Lung (tissue), 12 donors: ENCODE data around the gene HMBS. TPM values are rescaled to one million over a fixed set of nuclear protein-coding genes. Genes with fewer than 3 reads are reported as not detected.
A peak's percentile ranks its signal among the peaks of the same experiment; 100 is the strongest.

Source experiments
- ATAC-seq: fragments of 200-7000 bp; cut with Tn5 transposase; one replicate; pipeline ENCODE4 v1.9.1; 2020; ENCODE audit warnings: moderate number of reproducible peaks; ENCODE audit not compliant: insufficient read depth, low FRiP score
- DNase-seq, 3 donors: peaks; one replicate each; pipeline ENCODE4 v3.0.0-alpha.2; 2013 to 2017
- H3K27ac ChIP-seq, 2 donors: one replicate each; pipeline ENCODE4 v1.5.1; 2013; ENCODE audit warnings: mild to moderate bottlenecking in 2 of 2, moderate library complexity in 2 of 2, control low read depth in 1 of 2, inconsistent platforms in 1 of 2, low read depth in 1 of 2, low read length in 1 of 2
- H3K27me3 ChIP-seq, 3 donors: one replicate each; pipeline ENCODE4 v1.5.1; 2013; ENCODE audit warnings: low read length in 2 of 3; ENCODE audit not compliant: control insufficient read depth in 3 of 3, insufficient read depth in 3 of 3
- H3K36me3 ChIP-seq, 4 donors: one replicate each; pipeline ENCODE4 v1.5.1; 2013; ENCODE audit warnings: low read length in 4 of 4, mild to moderate bottlenecking in 1 of 4, moderate library complexity in 1 of 4; ENCODE audit not compliant: control insufficient read depth in 4 of 4, insufficient read depth in 4 of 4
- H3K4me1 ChIP-seq, 5 donors: one replicate each; pipeline ENCODE4 v1.5.1; 2013; ENCODE audit warnings: low read length in 5 of 5, mild to moderate bottlenecking in 2 of 5, moderate library complexity in 1 of 5; ENCODE audit not compliant: control insufficient read depth in 5 of 5, insufficient read depth in 5 of 5
- H3K4me3 ChIP-seq: one replicate; pipeline ENCODE4 v1.5.1; 2013; ENCODE audit warnings: mild to moderate bottlenecking, control low read depth, moderate library complexity
- H3K9ac ChIP-seq, 2 donors: one replicate each; pipeline ENCODE4 v1.5.1; 2013; ENCODE audit warnings: low read length in 2 of 2, control low read depth in 1 of 2; ENCODE audit not compliant: insufficient read depth in 1 of 2
- H3K9me3 ChIP-seq, 4 donors: one replicate each; pipeline ENCODE4 v1.5.1; 2013; ENCODE audit warnings: low read length in 3 of 4, mild to moderate bottlenecking in 1 of 4, moderate library complexity in 1 of 4; ENCODE audit not compliant: control insufficient read depth in 4 of 4, insufficient read depth in 3 of 4
- CTCF ChIP-seq: IDR thresholded peaks from 2 replicates; pipeline ENCODE4 v1.5.1; 2012; ENCODE audit warnings: mild to moderate bottlenecking; ENCODE audit errors: control extremely low read depth, extremely low read depth
- WGBS, 2 donors: extraction: QIAGEN DNeasy Blood & Tissue Kit; methylation state at CpG; one replicate each; pipeline ENCODE4 v1.1.7; 2013; 5-methylcytosine and 5-hydroxymethylcytosine counted together
- polyA plus RNA-seq, 2 donors: library from polyadenylated mRNA; stranded (reverse); fragments of 200-250 nt; gene quantifications; one replicate each; pipeline ENCODE4 v1.2.1, GENCODE V29; 2013
- total RNA-seq, 2 donors: library from RNA; depleted of rRNA in 1 of 2; stranded (reverse); fragments of >200 nt in 1 of 2; gene quantifications; one replicate each; pipeline ENCODE4 v1.2.1, GENCODE V29; 2014 to 2021
- donor health status: control.
- donor health status: control.
- donor health status: Bipolar disorder and iron deficiency.
- donor health status: healthy.
- donor health status: DM: yes; HTN: yes; CAD: no.

Gene HMBS
- total and polyA plus RNA-seq, 4 donors, result 11.7 to 33.3 (median 31.5) TPM

DNA sequence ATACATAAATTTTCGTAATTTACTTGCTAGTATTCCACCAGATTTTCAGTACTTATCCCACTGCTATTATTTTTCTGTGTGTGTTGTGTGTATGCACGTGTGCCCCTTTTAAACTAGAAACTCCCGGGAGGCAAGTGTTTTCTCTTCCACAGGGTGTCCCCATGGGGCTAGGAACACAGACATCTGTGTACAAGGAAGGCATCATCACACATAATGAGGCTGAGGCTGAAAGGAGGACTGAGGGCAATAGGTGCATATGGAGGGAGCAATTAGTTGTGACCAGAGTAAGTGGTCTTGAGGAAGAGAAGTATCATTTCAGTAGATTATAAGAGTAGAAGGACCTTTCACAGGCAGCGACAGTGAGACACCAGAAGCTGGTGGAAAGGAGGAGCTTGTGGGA, 19.1 kb downstream of the HMBS start:
- no peak for TF ChIP-seq CTCF
- no peak for DNase-seq
- peaks cover 4 to 40% (median 23%) of the 10 kb centered on the region in 5 donors for H3K4me1 ChIP-seq
- WGBS, 2 donors, result 68 to 69% methylated on average over 4 of the region's 4 CpGs
- no peak overlapping the region for H3K27ac ChIP-seq
- no peaks in the 10 kb centered on the region for H3K27me3 ChIP-seq
- no peak overlapping the region for H3K9ac ChIP-seq
- H3K9me3 ChIP-seq, result peaks cover 0 to 2% (median 0%) of the 10 kb centered on the region in 4 donors
- peaks cover 0 to 2% (median 0%) of the 10 kb centered on the region in 4 donors for H3K36me3 ChIP-seq
- ATAC-seq, result no peak
- no peak overlapping the region for H3K4me3 ChIP-seq

DNA sequence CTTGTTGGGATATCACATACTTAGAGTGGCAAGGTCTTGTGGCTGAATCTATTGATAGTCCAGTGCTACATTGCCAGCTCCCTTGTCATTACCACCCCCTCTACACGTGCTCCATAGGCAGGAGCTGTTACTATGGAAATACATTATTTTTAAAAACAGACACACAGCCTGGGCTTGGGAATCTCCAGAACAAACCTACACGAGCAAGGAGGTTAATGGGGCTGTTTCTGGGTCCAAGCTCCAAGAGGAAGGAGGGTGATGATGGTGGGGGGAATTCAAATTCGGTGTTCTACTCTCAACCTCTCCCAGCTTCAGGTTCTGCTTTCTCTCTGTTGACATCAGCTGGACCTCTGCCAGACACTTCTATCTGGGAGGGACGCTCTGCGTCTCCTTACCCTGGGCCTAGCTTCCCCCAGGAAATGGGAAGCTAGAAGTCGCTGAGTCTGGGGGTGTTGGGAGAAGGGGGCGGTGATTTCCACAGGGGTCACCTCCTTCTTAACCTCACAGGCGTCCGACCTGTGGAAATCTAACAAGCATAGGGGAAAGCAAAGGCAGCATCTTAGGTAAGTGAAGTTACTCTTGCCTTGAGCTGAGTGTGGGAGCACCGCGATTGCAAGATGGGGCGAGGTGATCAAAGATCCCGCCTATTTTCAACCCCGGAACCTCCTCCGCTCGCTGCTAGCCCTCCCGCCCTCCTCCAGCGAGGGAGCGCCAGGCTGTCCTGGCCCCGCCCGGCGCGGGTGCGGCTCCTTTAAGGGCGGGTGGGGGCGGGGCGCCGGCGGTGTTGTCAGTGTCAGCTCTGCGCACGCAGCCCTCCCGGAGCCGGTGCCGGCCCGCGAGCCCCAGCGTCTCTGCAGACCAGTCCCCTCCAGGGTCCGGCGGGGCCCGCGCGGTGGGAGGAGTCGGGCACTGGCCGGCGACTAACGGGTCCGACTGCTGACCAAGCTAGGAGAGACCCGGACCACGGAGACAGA, 22.2 kb downstream of the HMBS start, which contains the start of gene C2CD2L:
TSS of gene C2CD2L (plus strand) at position 781 of the 974 bp plus-strand sequence. CDS start 398 bp downstream, outside the sequence.
- H3K9ac ChIP-seq, result peak within 1 kb of the TSS; percentile 26 to 89
- peaks cover 0 to 2% (median 0%) of the 10 kb centered on the region in 4 donors for H3K9me3 ChIP-seq
- peaks cover 0 to 27% (median 17%) of the 10 kb centered on the region in 5 donors for H3K4me1 ChIP-seq
- ATAC-seq (peak; percentile 94), DNase-seq (peak; percentile 91 to 94 (median 92))
- peak within 1 kb of the TSS; percentile 58 to 91 for H3K27ac ChIP-seq
- H3K27me3 ChIP-seq, result no peaks in the 10 kb centered on the region
- H3K4me3 ChIP-seq, result peak within 1 kb of the TSS; percentile 90
- WGBS, 2 donors, result 1% methylated on average over 44 to 49 of the region's 49 CpGs
- H3K36me3 ChIP-seq, result peaks cover 0 to 16% (median under 1%) of the 10 kb centered on the region in 4 donors
- no peak for TF ChIP-seq CTCF

DNA sequence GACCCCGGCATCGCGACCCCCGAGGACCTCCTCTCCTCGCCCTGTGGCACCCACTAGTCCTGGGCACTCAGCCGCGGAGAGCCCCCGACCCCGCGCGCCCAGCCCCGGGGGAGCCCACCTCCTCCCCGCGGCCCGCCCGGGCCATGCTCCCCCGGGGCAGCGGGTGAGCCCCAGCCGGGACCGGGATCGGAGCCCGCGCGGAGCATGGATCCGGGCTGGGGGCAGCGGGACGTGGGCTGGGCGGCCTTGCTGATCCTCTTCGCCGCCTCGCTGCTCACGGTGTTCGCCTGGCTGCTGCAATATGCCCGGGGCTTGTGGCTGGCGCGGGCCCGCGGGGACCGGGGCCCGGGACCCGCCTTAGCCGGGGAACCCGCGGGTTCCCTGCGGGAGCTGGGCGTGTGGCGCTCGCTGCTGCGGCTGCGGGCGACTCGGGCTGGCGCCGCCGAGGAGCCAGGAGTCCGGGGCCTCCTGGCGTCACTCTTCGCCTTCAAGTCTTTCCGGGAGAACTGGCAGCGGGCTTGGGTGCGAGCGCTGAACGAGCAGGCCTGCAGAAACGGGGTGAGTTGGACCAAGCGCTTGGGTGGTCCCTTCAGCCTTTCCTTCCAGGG, 23.0 kb downstream of the HMBS start:
- ATAC-seq (peak; percentile 8), DNase-seq (no peak)
- H3K9ac ChIP-seq, result no peak overlapping the region
- peaks cover 0 to 23% (median 2%) of the 10 kb centered on the region in 4 donors for H3K36me3 ChIP-seq
- H3K4me3 ChIP-seq, result peak overlapping the region; percentile 90
- H3K27ac ChIP-seq, result peak overlapping the region; percentile 51 to 90
- H3K9me3 ChIP-seq, result peaks cover 0 to 2% (median 0%) of the 10 kb centered on the region in 4 donors
- TF ChIP-seq CTCF, result no peak
- 0 to 1% methylated on average over 48 to 65 of the region's 65 CpGs for WGBS, 2 donors
- peaks cover 0 to 25% (median 16%) of the 10 kb centered on the region in 5 donors for H3K4me1 ChIP-seq
- no peaks in the 10 kb centered on the region for H3K27me3 ChIP-seq
